ENCODE measurements around the gene MUSK. TPM values are rescaled to one million over a fixed set of nuclear protein-coding genes. Genes with fewer than 3 reads are reported as not detected.

MUSK gene
- polyA plus RNA-seq, 1 experiment, result 0.58 TPM

DNA sequence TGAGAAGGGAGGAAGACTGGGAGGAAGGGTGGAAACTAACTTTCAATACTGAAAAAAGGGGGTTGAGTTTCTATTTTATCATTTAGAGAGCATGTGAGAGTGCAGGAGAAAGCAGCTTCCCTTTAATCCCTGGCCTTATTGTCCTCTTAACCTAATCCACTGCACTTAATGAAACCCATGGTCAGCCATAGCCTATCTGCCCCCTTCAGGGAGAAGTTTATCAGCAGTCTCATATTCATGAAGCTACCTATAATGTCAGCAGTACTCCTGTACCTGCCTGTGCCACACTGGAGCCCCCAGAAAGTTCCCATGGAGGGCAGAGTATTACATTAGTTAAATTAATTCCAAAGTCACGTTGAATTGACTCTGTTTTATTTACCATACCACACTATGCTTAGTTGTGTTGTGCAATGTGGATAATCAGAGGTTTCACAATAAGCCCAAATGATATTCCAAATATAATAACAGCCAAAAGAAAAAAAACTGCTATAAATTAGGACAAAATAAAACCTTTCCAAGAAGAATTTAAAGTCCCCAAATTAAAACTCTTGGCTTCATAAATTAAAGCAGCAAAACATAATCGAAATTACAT lies 62.9 kb downstream of the MUSK start:
- CTCF ChIA-PET, result no interaction called here
- no peak for DNase-seq (ENCODE audit: low read depth, low spot score)
- POLR2A ChIA-PET, result no interaction called here
- H3K9me3 ChIP-seq (ENCODE audit: control insufficient read depth, insufficient read depth, low read length), result no peaks in the 10 kb centered on the region
- no peaks in the 10 kb centered on the region for H3K27me3 ChIP-seq (ENCODE audit: control insufficient read depth, insufficient read depth, low read length)
- H3K27ac ChIP-seq (ENCODE audit: low read depth, low read length), result no peak overlapping the region
- TF ChIP-seq CTCF (IDR thresholded peaks at IDR 0.05; ENCODE audit: low read depth, low read length), result no peak
- H3K4me3 ChIP-seq (ENCODE audit: low read depth, low read length), result no peak overlapping the region

GRCh38 chr9:110738982-110739381 lies 70.4 kb downstream of the MUSK start:
- no peak for TF ChIP-seq CTCF (IDR thresholded peaks at IDR 0.05; ENCODE audit: low read depth, low read length)
- no peak overlapping the region for H3K27ac ChIP-seq (ENCODE audit: low read depth, low read length)
- CTCF ChIA-PET, result no interaction called here
- H3K9me3 ChIP-seq (ENCODE audit: control insufficient read depth, insufficient read depth, low read length), result no peaks in the 10 kb centered on the region
- POLR2A ChIA-PET, result no interaction called here
- no peak overlapping the region for H3K4me3 ChIP-seq (ENCODE audit: low read depth, low read length)
- no peak for DNase-seq (ENCODE audit: low read depth, low spot score)
- H3K27me3 ChIP-seq (ENCODE audit: control insufficient read depth, insufficient read depth, low read length), result no peaks in the 10 kb centered on the region

DNA sequence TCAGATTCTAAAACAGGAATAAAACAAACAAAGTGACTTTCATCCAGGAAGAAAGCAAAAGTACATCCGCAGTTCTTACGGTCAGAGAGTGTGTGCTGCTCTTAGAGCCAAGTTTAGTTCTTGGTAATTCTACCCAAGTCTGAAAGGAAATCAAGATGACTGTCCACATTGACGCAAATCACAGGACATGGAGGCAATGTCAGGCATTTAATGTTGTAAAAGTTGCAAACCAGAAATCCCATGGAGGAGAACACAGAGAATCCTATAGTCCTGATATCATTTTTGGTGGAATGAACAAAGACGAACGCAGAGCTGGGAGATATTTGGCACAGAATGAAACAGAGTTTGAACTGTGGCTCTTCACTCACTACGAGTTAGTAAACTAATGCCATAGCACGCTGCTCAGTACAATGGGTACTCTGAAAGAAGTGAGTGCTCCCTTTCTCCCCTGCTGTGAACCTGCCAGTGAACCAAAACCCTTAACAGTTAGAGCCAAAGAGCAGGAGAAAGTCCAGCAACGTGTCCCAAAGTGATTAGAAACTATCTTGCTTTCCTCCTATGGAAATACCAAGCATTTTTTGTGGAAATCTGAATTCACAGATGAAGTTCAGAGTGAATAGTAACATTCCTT lies 74.3 kb downstream of the MUSK start:
- POLR2A ChIA-PET, result interaction anchor here (0.9 to 1.1 kb wide), 2 partner anchors 87 to 92 kb away, joined by 3 to 8 read pairs; no protein-coding TSS in a partner anchor
- H3K9me3 ChIP-seq (ENCODE audit: control insufficient read depth, insufficient read depth, low read length), result peaks cover 2% of the 10 kb centered on the region; the same call in 1 of the 2 replicates
- H3K27me3 ChIP-seq (ENCODE audit: control insufficient read depth, insufficient read depth, low read length), result no peaks in the 10 kb centered on the region
- H3K27ac ChIP-seq (ENCODE audit: low read depth, low read length), result peak overlapping the region; percentile 94
- CTCF ChIA-PET, result no interaction called here
- peak overlapping the region; percentile 2; the same call in 1 of the 2 replicates for H3K4me3 ChIP-seq (ENCODE audit: low read depth, low read length)
- peak; percentile 59 for DNase-seq (ENCODE audit: low read depth, low spot score)
- TF ChIP-seq CTCF (IDR thresholded peaks at IDR 0.05; ENCODE audit: low read depth, low read length), result no peak

DNA sequence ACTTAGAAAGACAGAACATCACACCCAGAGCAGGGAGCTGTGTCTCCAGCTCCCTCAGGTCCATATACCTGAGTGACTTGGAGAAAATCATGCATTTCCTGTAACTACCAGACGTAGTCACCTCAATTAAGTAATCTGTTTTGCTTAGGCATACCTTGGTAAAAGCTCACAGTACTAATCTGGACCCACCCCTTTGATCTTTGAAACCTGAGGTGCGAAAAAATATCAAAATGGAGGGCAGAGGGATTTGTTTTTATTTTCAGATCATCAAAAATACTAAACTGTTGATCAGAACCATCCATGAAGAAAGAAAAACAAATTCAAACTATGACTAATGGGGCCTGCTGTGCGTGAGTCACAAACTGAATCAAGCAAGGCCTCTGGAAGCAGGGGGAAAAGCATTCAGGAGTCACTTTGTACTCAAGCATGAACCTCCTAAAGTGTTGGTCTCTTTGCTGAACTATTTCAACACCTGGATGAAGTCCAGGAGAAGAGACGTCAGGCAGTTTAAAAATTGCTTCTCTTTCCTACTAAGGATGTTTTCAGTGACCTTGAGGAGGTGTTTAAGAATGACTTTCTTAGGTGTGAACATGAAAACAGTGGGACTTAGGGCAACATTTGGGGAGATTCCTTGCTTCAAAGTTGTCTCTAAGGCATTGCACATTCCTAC lies 76.3 kb downstream of the MUSK start:
- ChIA-PET POLR2A (interaction anchor here (0.8 to 1.6 kb wide), 4 partner anchors 9 to 174 kb away, joined by 3 to 7 read pairs (median 4); no protein-coding TSS in a partner anchor), CTCF (no interaction called here)
- peak; percentile 92 for DNase-seq (ENCODE audit: low read depth, low spot score)

More for the DNA sequence above, 76.3 kb downstream of the MUSK start:
- no peak for TF ChIP-seq CTCF (IDR thresholded peaks at IDR 0.05; ENCODE audit: low read depth, low read length)
- Histone ChIP-seq H3K27me3 (ENCODE audit: control insufficient read depth, insufficient read depth, low read length) (no peaks in the 10 kb centered on the region), H3K27ac (ENCODE audit: low read depth, low read length) (peak overlapping the region; percentile 85), H3K9me3 (ENCODE audit: control insufficient read depth, insufficient read depth, low read length) (peaks cover 2% of the 10 kb centered on the region; the same call in 1 of the 2 replicates), H3K4me3 (ENCODE audit: low read depth, low read length) (no peak overlapping the region)
